Loucy (cell line): ENCODE data around the gene CPEB1.

ENCODE experiments used
- H2AFZ ChIP-seq: fragments of 200-600 bp; sonication (generic); 2 replicates; pipeline ENCODE4 v1.6.0; 2016; ENCODE audit warnings: antibody characterized with exemption, mild to moderate bottlenecking, low read length, moderate library complexity
- H3F3A ChIP-seq: fragments of 200-600 bp; 2 replicates; pipeline ENCODE4 v1.6.0; 2016; ENCODE audit warnings: antibody characterized with exemption, low read depth, mild to moderate bottlenecking
- H3K27me3 ChIP-seq: fragments of 200-600 bp; sonication (generic); 2 replicates; pipeline ENCODE4 v1.6.1; 2014; ENCODE audit warnings: low read length, mild to moderate bottlenecking; ENCODE audit not compliant: insufficient read depth, poor library complexity, severe bottlenecking
- H3K36me3 ChIP-seq: fragments of 200-600 bp; sonication (generic); 2 replicates; pipeline ENCODE4 v1.6.1; 2016; ENCODE audit warnings: low read length; ENCODE audit not compliant: insufficient read depth
- H3K4me1 ChIP-seq: fragments of 200-600 bp; sonication (generic); 2 replicates; pipeline ENCODE4 v1.5.1; 2014; ENCODE audit warnings: low read length, mild to moderate bottlenecking; ENCODE audit not compliant: insufficient read depth, poor library complexity, severe bottlenecking
- H3K4me2 ChIP-seq: fragments of 200-600 bp; sonication (generic); 2 replicates; pipeline ENCODE4 v1.6.0; 2014; ENCODE audit warnings: antibody characterized with exemption, low read length, low read depth, mild to moderate bottlenecking; ENCODE audit not compliant: poor library complexity, severe bottlenecking
- H3K4me3 ChIP-seq: fragments of 200-600 bp; sonication (generic); 2 replicates; pipeline ENCODE4 v1.5.1; 2014; ENCODE audit warnings: low read length, mild to moderate bottlenecking, mixed read lengths; ENCODE audit not compliant: poor library complexity, severe bottlenecking
- H3K79me2 ChIP-seq: fragments of 200-600 bp; sonication (generic); 2 replicates; pipeline ENCODE4 v1.6.1; 2014; ENCODE audit warnings: low read length; ENCODE audit not compliant: insufficient read depth
- H3K9ac ChIP-seq: fragments of 200-600 bp; sonication (generic); 2 replicates; pipeline ENCODE4 v1.6.0; 2014; ENCODE audit warnings: mild to moderate bottlenecking, low read depth, low read length, moderate library complexity; ENCODE audit not compliant: poor library complexity, severe bottlenecking
- H3K9me2 ChIP-seq: fragments of 200-600 bp; sonication (generic); replicated peaks from 2 replicates; pipeline ENCODE4 v1.6.1; 2016; ENCODE audit warnings: low read depth, low read length, mixed read lengths
- H3K9me3 ChIP-seq: fragments of 200-600 bp; sonication (generic); 2 replicates; pipeline ENCODE4 v1.6.1; 2014; ENCODE audit warnings: mild to moderate bottlenecking, antibody characterized with exemption, low read length, low read depth; ENCODE audit not compliant: insufficient read depth
- H4K20me1 ChIP-seq: fragments of 200-600 bp; sonication (generic); 2 replicates; pipeline ENCODE4 v1.6.0; 2014; ENCODE audit warnings: antibody characterized with exemption, low read length, mild to moderate bottlenecking; ENCODE audit not compliant: insufficient read depth, poor library complexity, severe bottlenecking
- EZH2phosphoT487 ChIP-seq: fragments of 200-600 bp; IDR thresholded peaks from 2 replicates; pipeline ENCODE4 v1.6.1; 2018; ENCODE audit warnings: antibody characterized with exemption, mild to moderate bottlenecking, moderate library complexity, borderline replicate concordance
- TF ChIP-seq, protein P1 (sequence below): fragments of 200-600 bp; sonication (generic); conservative IDR thresholded peaks from 2 replicates; pipeline ENCODE4 v1.5.1; 2014; ENCODE audit warnings: mild to moderate bottlenecking, antibody characterized with exemption, low read length

CPEB1 gene

DNA sequence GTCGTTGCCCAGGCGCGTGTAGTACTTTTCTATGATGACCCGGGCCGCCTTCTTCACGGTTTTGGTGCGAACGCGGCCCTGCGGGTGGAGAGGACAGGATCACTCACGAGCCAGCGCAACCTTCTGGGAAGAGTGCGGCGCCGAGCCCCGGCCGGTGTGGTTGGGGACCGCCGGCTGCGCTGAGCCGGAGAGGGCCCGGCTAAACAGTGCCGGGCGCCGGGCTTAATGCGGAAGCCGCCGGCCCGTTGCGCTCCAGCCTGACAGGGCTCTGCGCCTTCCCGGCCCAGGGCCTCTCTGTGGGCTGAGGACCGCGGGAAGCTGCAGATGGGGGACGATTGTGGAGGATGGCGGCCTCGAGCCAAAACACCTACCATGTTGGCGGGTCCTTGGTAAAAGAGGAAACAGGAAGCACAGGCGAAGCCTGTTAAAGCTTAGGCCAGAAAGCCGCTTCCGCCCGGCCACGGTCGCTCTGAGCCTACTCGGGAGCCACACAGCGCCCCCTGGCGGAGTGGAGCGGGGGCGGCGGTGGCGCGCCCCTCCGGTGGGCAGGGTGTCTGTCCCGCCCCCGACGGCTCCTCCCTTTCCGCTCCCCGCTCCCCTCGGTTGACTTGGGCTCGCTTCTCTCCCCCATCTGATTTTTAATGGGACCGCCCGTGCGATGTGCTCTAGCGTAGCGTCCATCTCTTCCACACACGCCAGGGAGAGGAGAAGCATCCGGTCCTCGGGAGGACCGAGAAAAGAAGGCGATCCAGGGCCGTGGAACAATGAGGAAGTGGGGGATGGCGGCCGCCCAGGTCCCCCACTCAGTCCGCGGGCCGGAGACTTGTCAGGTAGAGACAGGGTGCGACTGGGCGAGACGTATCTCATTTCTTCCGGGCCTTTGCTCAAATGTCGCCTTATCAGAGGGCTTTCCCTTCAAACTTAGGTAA lies 106.8 kb downstream of the CPEB1 start, which contains the start of gene RPS17:
RPS17 (minus strand) TSS at position 403 of the 929 bp plus-strand sequence; CDS start at position 374, 29 bp downstream.
- peaks cover 10% of the 10 kb centered on the region for H3K27me3 ChIP-seq
- peak within 1 kb of the TSS; percentile 99 for H3K9ac ChIP-seq
- no peaks in the 10 kb centered on the region for H3K9me3 ChIP-seq
- peak within 1 kb of the TSS; percentile 83 for H3K4me2 ChIP-seq
- TF ChIP-seq, protein P1, sequence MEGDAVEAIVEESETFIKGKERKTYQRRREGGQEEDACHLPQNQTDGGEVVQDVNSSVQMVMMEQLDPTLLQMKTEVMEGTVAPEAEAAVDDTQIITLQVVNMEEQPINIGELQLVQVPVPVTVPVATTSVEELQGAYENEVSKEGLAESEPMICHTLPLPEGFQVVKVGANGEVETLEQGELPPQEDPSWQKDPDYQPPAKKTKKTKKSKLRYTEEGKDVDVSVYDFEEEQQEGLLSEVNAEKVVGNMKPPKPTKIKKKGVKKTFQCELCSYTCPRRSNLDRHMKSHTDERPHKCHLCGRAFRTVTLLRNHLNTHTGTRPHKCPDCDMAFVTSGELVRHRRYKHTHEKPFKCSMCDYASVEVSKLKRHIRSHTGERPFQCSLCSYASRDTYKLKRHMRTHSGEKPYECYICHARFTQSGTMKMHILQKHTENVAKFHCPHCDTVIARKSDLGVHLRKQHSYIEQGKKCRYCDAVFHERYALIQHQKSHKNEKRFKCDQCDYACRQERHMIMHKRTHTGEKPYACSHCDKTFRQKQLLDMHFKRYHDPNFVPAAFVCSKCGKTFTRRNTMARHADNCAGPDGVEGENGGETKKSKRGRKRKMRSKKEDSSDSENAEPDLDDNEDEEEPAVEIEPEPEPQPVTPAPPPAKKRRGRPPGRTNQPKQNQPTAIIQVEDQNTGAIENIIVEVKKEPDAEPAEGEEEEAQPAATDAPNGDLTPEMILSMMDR = peak; percentile 84
- no peak for TF ChIP-seq EZH2phosphoT487
- H3K36me3 ChIP-seq = peaks cover 36% of the 10 kb centered on the region; the same call in 1 of the 2 replicates
- peak within 1 kb of the TSS; percentile 79 for H2AFZ ChIP-seq
- peaks cover 26% of the 10 kb centered on the region for H3K4me1 ChIP-seq
- peak within 1 kb of the TSS; percentile 99 for H3K4me3 ChIP-seq
- no peaks in the 10 kb centered on the region for H3K9me2 ChIP-seq
- peaks cover 57% of the 10 kb centered on the region for H3K79me2 ChIP-seq
- 0 out of 2 replicates have a peak, but pooled peaks cover 8% of the 10 kb centered on the region for H3F3A ChIP-seq
- H4K20me1 ChIP-seq = peaks cover 46% of the 10 kb centered on the region

DNA sequence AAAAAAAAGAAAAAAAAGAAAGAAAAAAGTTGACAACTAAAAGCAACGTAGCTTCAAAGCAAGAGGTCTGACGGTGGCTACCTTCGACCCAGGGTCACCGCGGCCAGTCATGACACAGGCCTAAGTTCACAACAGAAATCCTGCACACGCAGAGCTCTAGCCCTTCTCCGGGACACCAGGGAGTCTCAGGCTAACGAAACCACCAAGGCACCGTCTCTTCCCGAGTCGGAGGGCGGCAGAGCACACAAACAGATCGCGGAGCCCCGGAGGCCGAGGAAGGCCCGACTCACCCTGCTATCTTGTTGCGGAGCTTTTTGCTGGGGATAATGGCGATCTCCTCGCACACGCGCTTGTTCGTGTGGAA lies 107.5 kb downstream of the CPEB1 start:
- no peaks in the 10 kb centered on the region for H3K9me3 ChIP-seq
- H3K4me3 ChIP-seq = peak overlapping the region; percentile 99
- peaks cover 10% of the 10 kb centered on the region for H3K27me3 ChIP-seq
- peak overlapping the region; percentile 99 for H3K9ac ChIP-seq
- TF ChIP-seq, protein P1 = no peak
- H2AFZ ChIP-seq = no peak overlapping the region
- peaks cover 59% of the 10 kb centered on the region for H3K79me2 ChIP-seq
- H3K9me2 ChIP-seq = no peaks in the 10 kb centered on the region
- 0 out of 2 replicates have a peak, but pooled peaks cover 8% of the 10 kb centered on the region for H3F3A ChIP-seq
- peak overlapping the region; percentile 83 for H3K4me2 ChIP-seq
- peaks cover 36% of the 10 kb centered on the region; the same call in 1 of the 2 replicates for H3K36me3 ChIP-seq
- H4K20me1 ChIP-seq = peaks cover 46% of the 10 kb centered on the region
- H3K4me1 ChIP-seq = peaks cover 26% of the 10 kb centered on the region

DNA sequence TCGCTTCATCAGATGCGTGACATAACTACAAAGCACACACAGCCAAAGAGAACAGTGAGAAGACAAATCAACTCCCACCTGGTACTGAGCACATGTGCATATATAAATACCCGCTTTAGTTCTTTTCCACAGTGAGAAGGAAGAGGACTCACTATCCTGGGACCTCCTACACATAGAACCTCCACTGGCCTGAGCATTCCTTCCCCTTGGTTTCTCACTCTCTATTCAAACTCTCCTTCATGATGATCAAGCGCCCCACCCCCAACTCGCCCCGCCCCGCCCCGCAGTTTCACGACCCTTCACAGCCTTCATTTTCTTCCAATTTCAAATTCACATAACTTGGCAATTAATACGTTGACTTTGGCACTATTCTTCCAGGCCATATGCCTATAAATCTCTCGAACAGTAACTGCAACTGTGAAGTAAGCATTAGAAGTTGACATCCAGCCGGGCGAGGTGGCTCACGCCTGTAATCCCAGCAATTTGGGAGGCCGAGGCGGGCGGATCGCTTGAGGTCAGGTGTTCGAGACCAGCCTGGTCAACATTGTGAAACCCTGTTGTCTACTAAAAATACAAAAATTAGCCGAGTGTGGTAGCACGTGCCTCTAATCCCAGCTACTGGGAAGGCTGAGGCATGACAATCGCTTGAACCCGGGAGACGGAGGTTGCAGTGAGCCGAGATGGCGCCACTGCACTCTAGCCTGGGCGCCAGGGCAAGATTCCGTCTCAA lies 108.0 kb downstream of the CPEB1 start:
- TF ChIP-seq, protein P1 = no peak
- no peak for TF ChIP-seq EZH2phosphoT487
- H3K79me2 ChIP-seq = peaks cover 59% of the 10 kb centered on the region
- peak overlapping the region; percentile 99 for H3K4me3 ChIP-seq
- no peaks in the 10 kb centered on the region for H3K9me2 ChIP-seq
- H3K27me3 ChIP-seq = peaks cover 10% of the 10 kb centered on the region
- no peaks in the 10 kb centered on the region for H3K9me3 ChIP-seq
- peaks cover 42% of the 10 kb centered on the region; the same call in 1 of the 2 replicates for H3K36me3 ChIP-seq
- H3K4me1 ChIP-seq = peaks cover 26% of the 10 kb centered on the region
- H3F3A ChIP-seq = 0 out of 2 replicates have a peak, but pooled peaks cover 8% of the 10 kb centered on the region
- H3K4me2 ChIP-seq = peak overlapping the region; percentile 83
- H3K9ac ChIP-seq = peak overlapping the region; percentile 99
- peaks cover 48% of the 10 kb centered on the region for H4K20me1 ChIP-seq
- no peak overlapping the region for H2AFZ ChIP-seq
